ENCODE results near the gene MEST.

GRCh38 chr7:130521258-130521951 lies 29.5 kb downstream of the MEST start:
- TF ChIP-seq CTCF (IDR thresholded peaks at IDR 0.05 in 4 of 5, conservative IDR thresholded peaks at IDR 0.05 in 1 of 5) (no peak), POLR2A (IDR thresholded peaks at IDR 0.05) (no peak)
